Measurements from ENCODE around the gene GSTK1. TPM values are rescaled to one million over a fixed set of nuclear protein-coding genes. Genes with fewer than 3 reads are reported as not detected.

The GSTK1 gene
- total and polyA plus RNA-seq, 9 of the 15 experiments (the other 6 are each of a cell fraction or from before 2014, with no cell fraction given) = 155 to 441 (median 233) TPM

DNA sequence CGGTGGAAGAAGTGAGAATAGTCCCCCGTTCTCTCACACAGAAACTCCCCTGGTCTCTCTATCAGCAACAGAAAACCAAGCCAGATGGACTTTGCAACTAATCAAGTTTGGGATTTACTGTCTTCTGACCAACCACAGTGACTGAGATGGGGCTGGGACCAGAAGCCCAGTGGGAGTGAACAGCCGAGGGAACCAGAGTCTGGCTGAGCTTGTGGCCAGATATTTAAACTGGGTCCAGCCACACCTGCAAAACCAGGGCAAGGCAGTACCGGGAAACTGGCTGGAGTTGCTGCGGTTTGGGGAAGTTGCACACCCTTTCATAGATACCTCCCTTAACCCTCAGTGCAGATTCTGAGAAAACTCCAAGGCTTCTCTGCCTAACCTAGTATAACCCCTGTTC lies 6.0 kb downstream of the GSTK1 start (continued):
- TF ChIP-seq, protein P1, sequence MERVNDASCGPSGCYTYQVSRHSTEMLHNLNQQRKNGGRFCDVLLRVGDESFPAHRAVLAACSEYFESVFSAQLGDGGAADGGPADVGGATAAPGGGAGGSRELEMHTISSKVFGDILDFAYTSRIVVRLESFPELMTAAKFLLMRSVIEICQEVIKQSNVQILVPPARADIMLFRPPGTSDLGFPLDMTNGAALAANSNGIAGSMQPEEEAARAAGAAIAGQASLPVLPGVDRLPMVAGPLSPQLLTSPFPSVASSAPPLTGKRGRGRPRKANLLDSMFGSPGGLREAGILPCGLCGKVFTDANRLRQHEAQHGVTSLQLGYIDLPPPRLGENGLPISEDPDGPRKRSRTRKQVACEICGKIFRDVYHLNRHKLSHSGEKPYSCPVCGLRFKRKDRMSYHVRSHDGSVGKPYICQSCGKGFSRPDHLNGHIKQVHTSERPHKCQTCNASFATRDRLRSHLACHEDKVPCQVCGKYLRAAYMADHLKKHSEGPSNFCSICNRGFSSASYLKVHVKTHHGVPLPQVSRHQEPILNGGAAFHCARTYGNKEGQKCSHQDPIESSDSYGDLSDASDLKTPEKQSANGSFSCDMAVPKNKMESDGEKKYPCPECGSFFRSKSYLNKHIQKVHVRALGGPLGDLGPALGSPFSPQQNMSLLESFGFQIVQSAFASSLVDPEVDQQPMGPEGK (CRISPR knock-in tag; IDR thresholded peaks at IDR 0.05; ENCODE audit: borderline replicate concordance) = no peak
- no peak for TF ChIP-seq BMI1 (IDR thresholded peaks at IDR 0.05; ENCODE audit: low read length)

DNA sequence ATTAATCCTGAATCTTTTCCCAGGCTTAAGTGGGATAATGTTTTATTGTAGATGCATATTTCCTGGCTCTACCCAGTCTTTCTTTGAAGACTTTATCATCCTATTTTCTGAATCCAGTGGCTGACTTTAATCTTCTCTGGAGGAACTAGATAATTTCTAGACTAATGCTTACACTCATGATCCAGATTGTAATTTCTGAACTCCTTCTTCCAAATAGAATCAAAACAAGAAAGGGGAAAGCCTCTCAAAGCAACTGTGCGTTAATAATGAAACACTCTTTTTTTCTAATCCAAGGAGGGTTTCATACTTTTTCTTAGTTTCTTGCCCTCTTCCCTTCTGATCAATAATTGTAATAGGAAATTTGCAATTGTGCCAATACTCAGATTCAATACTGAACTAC lies 8.0 kb downstream of the GSTK1 start:
- no peak overlapping the region for H2AFZ ChIP-seq (ENCODE audit: low read depth, low read length)
- FAIRE-seq = no peak
- H3K79me2 ChIP-seq (ENCODE audit: control insufficient read depth, insufficient read depth, low read length) = no peaks in the 10 kb centered on the region
- ChIA-PET CTCF (ENCODE audit: low intra/inter-chr PET ratio) (interaction anchor here (0.7 kb wide), 1 partner anchor 13 kb away, joined by 4 read pairs; no protein-coding TSS in a partner anchor), POLR2A (interaction anchor here (0.7 to 0.9 kb wide), 2 partner anchors 19 to 40 kb away, joined by 3 to 4 read pairs; no protein-coding TSS in a partner anchor)
- peaks cover 7 to 8% of the 10 kb centered on the region in 2 experiments; a peak in 3 of 5 replicates for H3K4me1 ChIP-seq (replicated peaks in 1 of 2; ENCODE audit: control insufficient read depth in 2 of 2, insufficient read depth in 2 of 2, low read length in 2 of 2)
- no peaks in the 10 kb centered on the region for H3K27me3 ChIP-seq (ENCODE audit: control insufficient read depth in 2 of 2, insufficient read depth in 2 of 2, low read length in 2 of 2)
- H3K4me3 ChIP-seq = no peak overlapping the region
- 65% methylated on average over 1 of the region's 1 CpG for WGBS (ENCODE audit: insufficient coverage, low coverage, missing lambda C conversion rate)
- H4K20me1 ChIP-seq (replicated peaks; ENCODE audit: control insufficient read depth, insufficient read depth, low read length) = 0 out of 2 replicates have a peak, but pooled peaks cover 4% of the 10 kb centered on the region
- H3K27ac ChIP-seq (ENCODE audit: extremely low read depth, low read depth, low read length) = no peak overlapping the region
- no peak overlapping the region for H3K4me2 ChIP-seq (ENCODE audit: insufficient read depth, low read length)
- H3K36me3 ChIP-seq (ENCODE audit: control insufficient read depth, insufficient read depth, low read length) = peaks cover 39% of the 10 kb centered on the region
- in situ Hi-C loops (cut with MboI) = no loop called here
- BruUV-seq (replicated peaks) = no TSS peak
- no peaks in the 10 kb centered on the region for H3K9me3 ChIP-seq (replicated peaks; ENCODE audit: control insufficient read depth, insufficient read depth, low read depth, low read length)
- no peak for DNase-seq (ENCODE audit: extremely low read depth in 1 of 4, low spot score in 3 of 4)
- no peaks in the 10 kb centered on the region for H3K9me1 ChIP-seq (ENCODE audit: control insufficient read depth, insufficient read depth, low read length)
- intact Hi-C loops (cut with micrococcal nuclease) = no loop called here
- TF ChIP-seq POLR2G (IDR thresholded peaks at IDR 0.05; ENCODE audit: low read depth, low read length) (no peak), EP300 (IDR thresholded peaks at IDR 0.05; ENCODE audit: low read length) (no peak), TAF1 (IDR thresholded peaks at IDR 0.05; ENCODE audit: control insufficient read depth, extremely low read depth, insufficient read depth, low read length, severe bottlenecking) (no peak), NFXL1 (CRISPR knock-in tag; IDR thresholded peaks at IDR 0.05) (no peak), PHB (CRISPR knock-in tag; IDR thresholded peaks at IDR 0.05) (no peak), YY1 (IDR thresholded peaks at IDR 0.05; ENCODE audit: borderline replicate concordance in 1 of 3, control insufficient read depth in 1 of 3, extremely low read depth in 1 of 3, insufficient read depth in 3 of 3, insufficient read length in 1 of 3, insufficient replicate concordance in 2 of 3, low read depth in 1 of 3, low read length in 2 of 3) (no peak), CXXC5 (CRISPR knock-in tag; IDR thresholded peaks at IDR 0.05) (no peak)
- TF ChIP-seq, protein P2, sequence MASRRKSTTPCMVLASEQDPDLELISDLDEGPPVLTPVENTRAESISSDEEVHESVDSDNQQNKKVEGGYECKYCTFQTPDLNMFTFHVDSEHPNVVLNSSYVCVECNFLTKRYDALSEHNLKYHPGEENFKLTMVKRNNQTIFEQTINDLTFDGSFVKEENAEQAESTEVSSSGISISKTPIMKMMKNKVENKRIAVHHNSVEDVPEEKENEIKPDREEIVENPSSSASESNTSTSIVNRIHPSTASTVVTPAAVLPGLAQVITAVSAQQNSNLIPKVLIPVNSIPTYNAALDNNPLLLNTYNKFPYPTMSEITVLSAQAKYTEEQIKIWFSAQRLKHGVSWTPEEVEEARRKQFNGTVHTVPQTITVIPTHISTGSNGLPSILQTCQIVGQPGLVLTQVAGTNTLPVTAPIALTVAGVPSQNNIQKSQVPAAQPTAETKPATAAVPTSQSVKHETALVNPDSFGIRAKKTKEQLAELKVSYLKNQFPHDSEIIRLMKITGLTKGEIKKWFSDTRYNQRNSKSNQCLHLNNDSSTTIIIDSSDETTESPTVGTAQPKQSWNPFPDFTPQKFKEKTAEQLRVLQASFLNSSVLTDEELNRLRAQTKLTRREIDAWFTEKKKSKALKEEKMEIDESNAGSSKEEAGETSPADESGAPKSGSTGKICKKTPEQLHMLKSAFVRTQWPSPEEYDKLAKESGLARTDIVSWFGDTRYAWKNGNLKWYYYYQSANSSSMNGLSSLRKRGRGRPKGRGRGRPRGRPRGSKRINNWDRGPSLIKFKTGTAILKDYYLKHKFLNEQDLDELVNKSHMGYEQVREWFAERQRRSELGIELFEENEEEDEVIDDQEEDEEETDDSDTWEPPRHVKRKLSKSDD (conservative IDR thresholded peaks at IDR 0.05; ENCODE audit: low read length) = no peak
- TF ChIP-seq, protein P3, sequence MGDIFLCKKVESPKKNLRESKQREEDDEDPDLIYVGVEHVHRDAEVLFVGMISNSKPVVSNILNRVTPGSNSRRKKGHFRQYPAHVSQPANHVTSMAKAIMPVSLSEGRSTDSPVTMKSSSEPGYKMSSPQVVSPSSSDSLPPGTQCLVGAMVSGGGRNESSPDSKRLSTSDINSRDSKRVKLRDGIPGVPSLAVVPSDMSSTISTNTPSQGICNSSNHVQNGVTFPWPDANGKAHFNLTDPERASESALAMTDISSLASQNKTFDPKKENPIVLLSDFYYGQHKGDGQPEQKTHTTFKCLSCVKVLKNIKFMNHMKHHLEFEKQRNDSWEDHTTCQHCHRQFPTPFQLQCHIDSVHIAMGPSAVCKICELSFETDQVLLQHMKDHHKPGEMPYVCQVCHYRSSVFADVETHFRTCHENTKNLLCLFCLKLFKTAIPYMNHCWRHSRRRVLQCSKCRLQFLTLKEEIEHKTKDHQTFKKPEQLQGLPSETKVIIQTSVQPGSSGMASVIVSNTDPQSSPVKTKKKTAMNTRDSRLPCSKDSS (IDR thresholded peaks at IDR 0.05; ENCODE audit: low read depth, partially characterized antibody) = no peak
- ATAC-seq = no peak
- H3K9ac ChIP-seq (ENCODE audit: insufficient read depth in 1 of 2, low read depth in 2 of 2, low read length in 2 of 2) = no peak overlapping the region

All from K562 (cell line).